NCI-H2227 treated with DMSO at 0.1 percent for 48 hours (cell line): ENCODE data around the gene RALGAPA1.
"Not testable (repeated sequence)": the region's sequence is repeated elsewhere in the genome, so short reads cannot be mapped to it uniquely, and the experiment has no call there.

Experiments used
- DNase-seq: peaks from one replicate; lab custom pipeline; 2025; lab: John Stamatoyannopoulos, UW

The RALGAPA1 gene

GRCh38 chr14:35761922-35762321 is 47.2 kb downstream of the RALGAPA1 start:
- no peak for DNase-seq

DNA sequence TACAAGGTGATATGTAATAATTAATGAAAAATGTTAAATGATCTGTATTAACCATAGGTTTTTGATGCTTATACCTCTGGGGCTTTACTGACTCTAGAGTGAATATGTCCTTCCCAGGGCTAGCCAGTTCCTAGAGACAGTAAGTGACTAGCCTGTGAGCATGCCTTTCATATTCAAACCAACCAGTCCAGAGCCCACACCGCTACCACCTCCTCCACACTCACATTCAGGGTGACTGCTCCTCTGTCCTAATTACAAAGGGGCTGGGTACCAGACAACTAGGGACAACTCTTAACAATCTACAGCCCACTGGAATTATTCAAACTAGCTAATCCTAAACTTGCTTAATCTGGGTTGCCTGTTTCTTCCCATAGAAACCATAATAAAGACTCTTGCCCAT is 49.0 kb downstream of the RALGAPA1 start:
- DNase-seq = no peak

DNA sequence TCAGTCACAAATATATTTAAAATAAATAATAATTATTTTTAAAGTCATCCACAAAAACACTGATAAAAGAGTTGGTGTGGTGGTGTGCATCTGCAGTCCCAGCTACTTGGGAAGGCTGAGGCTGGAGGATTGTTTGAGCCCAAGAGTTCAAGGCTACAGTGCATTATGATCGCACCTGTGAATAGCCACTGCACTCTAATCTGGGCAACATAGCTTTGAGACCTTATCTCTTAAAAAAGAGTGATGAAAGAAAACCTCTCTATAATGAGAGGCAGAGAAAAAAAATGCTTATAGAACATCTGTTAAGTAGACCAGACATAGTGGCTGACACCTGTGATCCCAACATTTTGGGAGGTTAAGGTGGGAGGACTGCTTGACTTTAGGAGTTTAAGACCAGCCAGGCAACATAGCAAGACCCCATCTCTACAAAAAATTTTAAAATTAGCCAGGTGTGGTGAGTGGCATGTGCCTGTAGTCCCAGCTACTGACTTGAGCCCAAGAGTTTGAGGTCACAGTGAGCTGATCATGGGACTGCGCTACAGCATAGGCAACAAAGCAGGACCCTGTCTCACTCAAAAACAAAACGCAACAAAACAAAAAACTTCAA is 50.5 kb downstream of the RALGAPA1 start:
- no peak for DNase-seq

DNA sequence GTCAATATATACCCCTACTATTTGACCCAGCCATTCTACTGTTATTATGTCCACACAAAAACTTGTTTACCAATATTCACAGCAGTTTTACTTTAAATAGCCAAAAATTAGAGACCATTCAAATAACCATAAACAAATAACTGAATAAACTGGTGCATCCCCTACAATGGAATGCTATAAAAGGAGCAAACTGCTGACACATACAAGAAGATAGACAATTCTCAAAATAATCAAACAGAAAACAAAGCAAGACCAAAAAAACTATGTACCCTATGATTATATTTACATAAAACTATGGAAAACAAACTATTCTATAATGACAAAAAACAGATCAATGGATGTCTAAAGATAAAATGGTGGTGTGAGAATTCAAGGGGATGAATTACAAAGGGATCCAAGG is 54.4 kb downstream of the RALGAPA1 start:
- DNase-seq = no peak

DNA sequence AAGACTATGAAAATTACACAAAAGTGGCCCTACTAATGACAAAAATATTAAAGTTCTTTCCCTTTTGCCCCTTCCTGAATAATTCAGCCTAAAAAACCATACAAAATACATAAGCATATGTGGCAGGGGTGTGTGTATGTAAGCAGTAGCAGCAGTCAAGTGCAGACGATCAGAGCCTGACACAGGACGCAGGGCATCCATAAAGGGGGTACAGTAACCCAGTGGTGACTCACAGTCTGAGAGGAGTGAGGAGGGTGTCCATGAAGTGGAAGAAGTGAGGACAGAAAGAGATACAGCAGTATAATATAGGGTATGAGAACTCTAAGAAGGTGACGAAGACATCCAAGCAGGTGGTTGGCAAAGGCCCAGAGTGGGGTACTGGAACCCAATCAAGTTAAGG is 56.7 kb downstream of the RALGAPA1 start:
- no peak for DNase-seq

- no peak for DNase-seq
These were observed 58.7 kb downstream of the RALGAPA1 start for GRCh38 chr14:35750202-35750904.

- no peak for DNase-seq
These were observed 61.7 kb downstream of the RALGAPA1 start for GRCh38 chr14:35747379-35747778.

DNA sequence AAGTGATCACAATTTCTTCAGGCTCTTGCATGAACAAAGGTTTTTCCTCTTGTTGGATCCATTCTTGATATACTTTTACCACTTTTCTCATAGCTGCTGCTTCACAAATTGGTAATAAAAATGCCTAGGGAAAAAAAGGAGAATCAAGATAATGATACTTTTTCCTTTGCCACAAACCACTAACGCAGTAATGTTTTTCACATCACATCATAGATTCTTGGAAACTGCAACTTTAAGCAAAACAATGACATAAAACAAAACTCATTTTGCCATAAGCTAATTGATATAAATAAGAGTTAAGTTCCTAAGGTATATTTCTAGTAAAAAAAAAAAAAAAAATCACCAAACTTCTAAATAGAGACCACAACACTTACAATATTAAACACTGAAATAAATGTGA is 66.7 kb downstream of the RALGAPA1 start:
- no peak for DNase-seq

- no peak for DNase-seq
These were observed 67.1 kb downstream of the RALGAPA1 start for GRCh38 chr14:35742032-35742371.

DNA sequence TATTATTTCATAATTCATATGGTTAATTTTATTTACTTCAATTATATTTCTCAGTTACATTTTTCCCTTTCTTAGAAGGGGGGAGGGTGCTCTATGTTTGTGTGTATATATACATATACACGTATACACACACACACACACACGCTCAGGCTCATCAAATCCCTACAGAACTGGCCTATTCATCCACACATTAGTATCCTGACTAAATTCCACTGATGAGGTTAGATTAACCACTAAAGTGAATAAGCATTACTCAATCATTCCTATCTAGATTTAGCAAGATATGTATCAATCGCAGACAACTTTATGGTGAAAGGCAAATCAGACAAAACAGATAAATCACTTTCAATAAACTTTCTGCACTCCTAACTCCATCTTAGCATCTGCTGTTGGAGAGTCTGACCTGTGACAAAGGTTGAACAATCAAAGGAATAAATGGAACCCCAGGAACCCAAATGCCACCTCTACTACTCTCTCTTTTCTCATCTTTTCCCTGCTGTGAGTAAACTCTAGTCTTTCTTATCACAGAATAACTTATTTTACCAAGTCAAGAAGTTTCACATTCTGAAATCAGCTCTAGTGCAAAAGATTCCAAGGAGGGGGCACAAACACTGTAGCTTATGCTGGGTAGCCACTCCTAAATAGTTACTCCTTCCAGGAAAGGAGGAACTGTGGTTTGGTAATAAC is 67.6 kb downstream of the RALGAPA1 start:
- DNase-seq = no peak

DNA sequence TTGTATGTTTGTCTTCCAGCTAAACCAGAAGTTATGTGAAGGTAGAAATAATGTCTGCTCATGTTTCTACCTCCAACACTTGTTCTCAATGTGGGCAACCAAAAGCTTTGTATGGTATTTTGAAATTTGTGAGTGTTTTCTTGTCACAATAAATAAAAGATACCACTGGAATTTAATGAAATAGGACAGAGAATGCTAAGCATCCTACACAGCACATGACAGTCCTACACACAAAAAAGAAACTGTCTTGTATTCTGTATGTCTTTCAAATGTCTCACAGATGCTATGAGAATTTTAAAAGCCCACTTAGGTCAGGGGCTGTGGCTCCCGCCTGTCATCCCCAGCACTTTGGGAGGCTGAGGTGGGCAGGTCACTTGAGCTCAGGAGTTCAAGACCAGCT is 68.9 kb downstream of the RALGAPA1 start:
- DNase-seq = no peak

- not testable (repeated sequence) for DNase-seq
These were observed 73.9 kb downstream of the RALGAPA1 start for GRCh38 chr14:35735163-35735562.

GRCh38 chr14:35733510-35733909 is 75.6 kb downstream of the RALGAPA1 start:
- DNase-seq = not testable (repeated sequence)

DNA sequence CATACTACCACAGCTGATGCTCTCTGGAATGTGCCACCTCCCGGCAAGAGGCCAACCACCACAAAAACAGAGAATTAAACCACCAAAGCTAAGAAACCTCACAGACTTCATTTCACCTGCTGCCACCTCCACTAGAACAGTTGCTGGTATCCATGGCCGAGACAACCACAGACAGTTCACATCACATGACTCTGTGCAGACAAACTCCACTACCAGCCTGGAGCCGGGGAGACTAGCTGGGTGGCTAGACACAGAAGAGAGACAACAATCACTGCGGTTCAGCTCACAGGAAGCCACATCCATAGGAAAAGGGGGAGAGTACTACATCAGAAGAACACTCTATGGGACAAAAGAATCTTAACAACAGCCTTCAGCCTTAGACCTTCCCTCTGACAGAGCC is 78.2 kb downstream of the RALGAPA1 start:
- no peak for DNase-seq

DNA sequence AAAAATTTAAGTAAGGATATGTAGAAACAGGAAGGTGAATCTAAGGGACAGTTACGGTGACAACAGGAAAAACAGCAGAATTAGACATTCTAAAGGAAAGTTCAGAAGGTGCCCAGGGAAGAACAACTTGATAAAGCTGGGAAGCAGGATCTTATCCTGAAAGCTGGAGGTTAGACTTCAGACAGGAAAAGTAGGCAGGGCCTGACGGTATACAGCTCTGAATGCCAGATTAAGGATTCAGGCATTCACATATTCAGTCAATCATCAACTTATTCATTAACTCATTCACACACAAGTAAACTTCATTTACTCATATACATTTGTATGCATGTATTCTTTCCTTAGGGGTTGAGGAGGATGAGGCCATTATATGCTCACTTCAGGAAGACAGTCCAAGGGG is 81.3 kb downstream of the RALGAPA1 start:
- DNase-seq = no peak

GRCh38 chr14:35725930-35726329 is 83.2 kb downstream of the RALGAPA1 start:
- DNase-seq = no peak

DNA sequence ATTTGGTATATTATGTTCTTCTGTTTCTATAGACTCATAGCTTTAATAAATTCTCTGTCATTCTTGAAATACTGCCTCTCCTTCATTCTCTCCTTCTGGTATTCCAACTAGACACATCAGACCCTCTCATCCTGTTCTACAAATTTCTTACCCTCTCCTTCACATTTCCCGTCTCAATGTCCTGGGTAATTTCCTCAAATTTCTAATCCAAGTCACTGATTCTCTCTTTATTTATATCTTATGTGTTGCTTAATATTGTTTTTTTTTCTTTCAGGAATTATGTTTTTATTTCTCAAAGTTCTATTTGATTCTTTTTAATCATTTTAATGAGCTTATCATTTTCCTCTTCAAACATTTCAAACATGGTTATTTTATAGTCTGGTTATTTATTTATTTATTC is 94.0 kb downstream of the RALGAPA1 start:
- no peak for DNase-seq

GRCh38 chr14:35712466-35712865 is 96.6 kb downstream of the RALGAPA1 start:
- DNase-seq = no peak

- no peak for DNase-seq
These were observed 101.0 kb downstream of the RALGAPA1 start for GRCh38 chr14:35708062-35708461.

DNA sequence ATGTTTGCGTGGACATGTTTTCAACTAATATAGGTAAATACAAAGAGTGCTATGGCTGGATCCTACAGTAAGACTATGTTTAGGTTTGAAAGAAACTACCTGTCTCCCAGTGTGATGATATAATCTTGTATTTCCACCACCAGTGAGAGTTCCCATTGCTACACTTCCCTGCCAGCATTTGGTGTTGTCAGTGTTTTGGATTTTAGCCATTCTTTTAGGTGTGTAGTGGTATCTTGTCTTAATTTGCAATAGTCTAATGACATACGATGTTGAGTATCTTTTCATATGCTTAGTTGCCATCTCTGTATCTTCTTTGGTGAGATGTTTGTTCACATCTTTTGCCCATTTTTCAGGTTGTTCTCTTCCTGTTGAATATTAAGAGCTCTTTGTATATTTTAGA is 103.5 kb downstream of the RALGAPA1 start:
- no peak for DNase-seq

DNA sequence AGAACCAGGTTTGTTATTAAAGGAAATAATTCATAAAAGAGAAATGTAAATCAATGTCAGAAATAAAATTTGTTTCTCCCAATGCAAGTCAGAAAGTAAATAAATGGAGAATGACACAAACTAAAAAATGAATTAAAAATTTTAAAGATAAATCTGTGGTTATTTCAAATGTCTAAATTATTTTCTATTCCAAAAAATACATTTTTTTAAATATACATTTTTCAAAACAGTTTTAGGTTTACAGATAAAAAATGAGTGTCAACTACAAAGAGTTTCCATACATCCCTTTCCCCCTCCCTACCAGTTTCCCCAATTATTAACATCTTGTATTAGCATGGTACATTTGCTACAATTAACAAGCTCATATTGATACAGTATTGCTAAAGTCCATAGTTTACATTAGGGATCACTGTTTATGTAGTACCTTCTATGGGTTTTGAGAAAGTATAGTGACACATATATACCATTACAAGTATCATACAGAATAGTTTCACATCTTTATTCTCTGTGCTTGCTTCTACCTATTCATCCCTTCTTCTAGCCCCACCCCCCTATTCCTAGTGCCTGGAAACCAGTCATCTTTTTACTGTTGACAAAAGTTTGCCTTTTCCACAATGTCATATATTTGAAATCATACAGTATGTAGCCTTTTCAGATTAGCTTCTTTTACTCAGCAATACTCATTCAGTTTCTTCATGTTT is 104.2 kb downstream of the RALGAPA1 start:
- DNase-seq = no peak

- no peak for DNase-seq
These were observed 107.6 kb downstream of the RALGAPA1 start for GRCh38 chr14:35701531-35701930.
